Activated CD4-positive, alpha-beta T cell treated with anti-CD3 and anti-CD28 coated beads, Interleukin-2, amount 50 U/mL, for 16 hours (primary cell): ENCODE results near the gene HECW1.
"Not testable (repeated sequence)": the region's sequence is repeated elsewhere in the genome, so short reads cannot be mapped to it uniquely, and the experiment has no call there.

ENCODE experiments used
- DNase-seq: peaks from one replicate; pipeline ENCODE4 v3.0.0-alpha.2; 2020

The HECW1 gene

DNA sequence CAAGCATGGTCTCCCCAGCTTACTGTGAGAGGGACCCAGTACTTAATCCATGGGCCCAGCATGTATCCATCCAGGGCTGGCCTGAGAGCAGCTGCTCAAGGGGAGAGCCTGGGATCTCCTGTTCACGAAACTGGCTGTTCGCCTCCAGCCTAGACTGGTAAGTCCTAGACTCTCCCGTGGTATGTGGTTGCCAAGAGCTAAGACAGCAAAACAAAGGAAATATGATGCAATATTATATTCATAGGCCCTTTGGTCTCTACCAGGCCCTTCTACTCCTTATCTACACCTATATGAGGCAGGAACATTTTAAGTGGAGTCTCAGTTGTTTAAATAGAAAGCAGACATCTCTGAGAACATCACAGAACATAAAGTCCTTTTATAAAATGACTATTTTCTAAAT is 441.6 kb downstream of the HECW1 start:
- DNase-seq = peak; percentile 31

DNA sequence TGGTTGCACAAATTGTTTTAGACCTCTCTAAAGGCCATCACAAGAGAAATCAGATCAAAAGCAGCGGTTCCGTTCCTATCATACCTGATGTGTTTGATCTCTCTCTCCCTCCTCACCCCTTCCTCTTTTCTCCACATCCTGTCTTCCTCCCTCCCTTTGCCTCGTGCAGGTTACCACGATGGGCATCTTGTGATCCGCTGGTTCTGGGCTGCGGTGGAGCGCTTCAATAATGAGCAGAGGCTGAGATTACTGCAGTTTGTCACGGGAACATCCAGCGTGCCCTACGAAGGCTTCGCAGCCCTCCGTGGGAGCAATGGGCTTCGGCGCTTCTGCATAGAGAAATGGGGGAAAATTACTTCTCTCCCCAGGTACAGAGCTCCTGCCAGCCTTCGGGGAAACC is 442.0 kb downstream of the HECW1 start:
- peak; percentile 5 for DNase-seq

DNA sequence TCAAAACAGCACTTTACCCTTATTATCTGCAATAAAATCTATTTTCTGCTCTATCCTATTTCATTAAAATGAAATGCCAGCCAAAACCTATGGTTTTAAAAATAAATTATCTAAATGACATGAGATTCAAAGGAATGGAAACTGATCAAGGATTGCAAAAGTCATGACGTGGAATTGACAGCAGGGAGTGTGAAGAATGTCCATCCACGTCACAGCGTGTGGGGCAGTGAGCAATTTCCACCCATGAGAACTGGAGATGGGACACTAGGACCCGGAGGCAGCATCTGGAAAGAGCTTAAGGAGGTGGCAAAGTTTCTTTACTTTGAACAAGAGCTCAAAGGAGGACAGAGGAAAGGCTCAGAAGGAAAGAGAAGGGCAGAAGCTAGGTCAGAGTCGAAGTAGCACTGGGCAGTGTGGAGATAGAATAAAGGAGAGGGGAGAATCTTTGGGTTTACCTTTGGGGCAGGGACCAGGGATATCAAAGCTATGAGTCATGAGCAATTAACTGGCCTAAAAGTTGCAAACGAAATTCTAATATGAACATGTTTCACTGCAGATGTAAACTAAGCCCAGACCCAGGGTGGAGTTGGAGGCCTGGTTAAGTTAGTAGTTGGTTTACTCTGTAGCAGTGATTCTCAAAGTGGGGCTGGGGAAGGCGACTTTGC is 445.5 kb downstream of the HECW1 start:
- no peak for DNase-seq

DNA sequence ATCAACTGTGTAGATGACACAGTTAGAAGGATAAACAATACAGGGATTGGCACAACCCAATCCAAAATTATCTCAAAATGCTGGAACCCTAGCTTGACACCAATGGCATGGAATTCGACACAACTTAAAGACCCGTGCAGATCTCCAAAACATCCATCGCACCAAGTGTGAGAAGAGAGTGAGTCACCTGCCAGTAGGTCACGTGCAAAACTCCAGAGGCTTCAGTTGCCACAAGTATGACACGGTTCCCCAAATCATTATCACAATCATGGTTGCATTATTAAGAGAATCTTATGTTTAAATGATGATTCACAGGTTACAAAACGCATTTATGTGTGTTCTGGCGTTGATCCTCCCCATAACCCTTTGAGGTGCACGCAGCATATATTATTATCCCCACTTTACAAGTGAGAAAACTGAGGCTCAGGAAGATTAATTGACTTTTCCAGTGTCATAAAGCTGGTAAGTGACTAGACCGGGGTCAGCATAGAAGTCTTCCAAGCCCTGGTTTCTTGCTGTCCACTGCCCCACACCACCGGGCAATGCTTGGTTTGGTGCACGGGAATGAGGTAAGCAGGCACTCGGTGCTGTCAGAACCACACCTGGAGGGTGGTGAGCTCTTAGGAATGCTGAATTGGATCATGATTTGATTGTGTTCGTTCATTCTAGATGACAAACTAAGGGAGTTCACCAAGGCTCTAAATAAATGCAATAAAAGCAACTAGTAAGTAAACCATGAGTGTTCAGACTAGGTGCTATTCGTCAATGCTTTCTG is 446.9 kb downstream of the HECW1 start:
- no peak for DNase-seq

DNA sequence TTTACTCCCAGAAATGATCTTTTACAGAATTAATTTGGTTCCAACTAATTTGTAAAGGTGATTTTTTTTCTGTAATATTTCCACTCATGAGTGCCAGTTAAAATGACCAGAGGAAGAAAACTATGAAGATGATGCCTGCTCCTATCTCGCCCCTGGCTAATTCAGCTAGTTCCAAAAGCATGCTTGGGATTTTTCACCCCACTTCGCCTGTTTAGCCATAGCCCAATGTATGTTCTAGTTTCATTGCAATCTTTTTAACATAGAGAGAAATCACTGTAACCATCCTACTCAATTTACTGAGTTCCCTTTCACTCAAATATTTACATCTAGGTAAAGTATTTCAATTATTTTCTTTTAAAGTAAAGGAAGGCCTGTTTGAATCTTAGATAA is 447.5 kb downstream of the HECW1 start:
- DNase-seq = no peak

DNA sequence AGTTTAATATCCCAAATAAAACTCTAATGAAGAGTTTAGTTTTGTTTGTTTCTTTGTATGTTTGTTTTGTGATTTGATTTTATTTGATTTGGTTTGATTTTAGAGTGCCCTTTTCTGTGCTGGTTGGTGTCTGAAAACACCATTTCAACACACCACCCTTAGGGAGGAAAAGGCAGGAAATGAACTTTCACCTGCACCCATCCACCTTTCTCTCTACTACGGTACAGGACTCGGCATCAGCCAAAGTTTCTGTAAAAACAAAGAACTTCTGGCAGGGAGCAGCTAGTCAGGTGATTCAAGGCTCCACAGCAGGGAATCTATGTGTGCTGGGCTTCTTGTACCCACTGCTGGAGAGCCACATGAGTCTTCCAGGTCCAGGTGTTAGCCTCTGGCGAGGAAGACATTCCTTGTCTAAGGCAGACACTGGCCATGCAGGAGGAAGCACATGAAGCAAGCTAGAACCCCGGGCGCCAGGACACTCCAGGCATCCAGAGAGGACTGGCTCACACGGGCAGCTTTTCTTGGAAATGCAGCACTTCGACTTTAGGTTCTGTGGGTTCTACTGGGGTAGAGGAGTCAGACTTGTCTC is 448.4 kb downstream of the HECW1 start:
- DNase-seq = no peak

DNA sequence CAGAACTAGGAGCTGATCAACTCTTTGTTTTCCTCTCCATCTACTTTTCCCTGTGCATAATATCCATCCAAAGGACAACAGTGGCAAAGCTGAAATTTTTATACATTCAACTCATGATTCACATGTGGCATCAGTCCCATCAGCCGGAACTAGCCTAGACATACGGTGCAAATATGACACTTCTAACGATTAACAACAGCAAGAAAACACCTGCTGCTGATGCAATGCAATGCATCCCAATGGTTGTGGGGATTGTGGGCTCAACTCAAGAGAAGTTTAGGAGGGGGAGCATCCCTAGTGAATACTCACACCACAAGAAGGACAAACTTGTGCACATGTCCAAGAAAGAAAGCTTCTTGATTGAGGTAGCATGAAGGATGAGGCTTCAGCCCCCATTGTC is 449.9 kb downstream of the HECW1 start:
- no peak for DNase-seq

DNA sequence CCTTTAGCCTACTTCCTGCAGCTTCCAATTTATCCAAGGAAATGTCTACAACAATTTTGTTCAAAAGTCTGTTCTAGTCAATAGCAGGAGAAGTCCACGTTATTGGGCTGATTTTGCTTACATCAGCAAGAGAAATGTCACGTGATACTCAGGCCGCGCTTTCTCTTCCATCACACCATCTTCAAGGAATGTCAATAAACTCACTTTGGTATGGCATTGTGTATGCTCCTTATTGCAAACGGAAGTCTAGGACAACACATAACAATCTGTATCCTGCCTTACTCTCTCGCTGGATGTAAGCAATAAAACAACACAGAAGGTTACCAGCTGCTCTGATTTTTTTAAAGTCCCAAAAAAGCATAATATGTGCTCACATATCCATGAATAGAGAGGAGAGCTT is 453.3 kb downstream of the HECW1 start:
- no peak for DNase-seq

DNA sequence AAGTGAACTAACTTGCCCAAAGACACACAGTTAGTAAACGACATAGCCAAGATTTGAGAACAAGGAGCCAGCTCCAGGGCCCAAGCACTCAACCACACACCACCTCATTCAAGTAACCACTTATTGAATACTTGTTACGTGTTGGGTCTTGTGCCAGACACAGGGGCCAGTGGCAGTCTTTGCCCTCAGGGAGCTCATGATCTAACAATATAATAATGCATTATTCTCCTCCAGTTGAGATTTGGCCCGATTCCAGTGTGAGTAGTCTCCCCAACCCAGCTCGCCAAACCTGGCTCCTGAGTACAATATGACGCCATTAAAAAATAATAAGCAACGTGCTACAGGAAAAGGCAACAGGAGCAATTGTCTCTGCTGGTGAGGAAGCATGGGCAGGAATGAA is 456.1 kb downstream of the HECW1 start:
- DNase-seq = no peak

DNA sequence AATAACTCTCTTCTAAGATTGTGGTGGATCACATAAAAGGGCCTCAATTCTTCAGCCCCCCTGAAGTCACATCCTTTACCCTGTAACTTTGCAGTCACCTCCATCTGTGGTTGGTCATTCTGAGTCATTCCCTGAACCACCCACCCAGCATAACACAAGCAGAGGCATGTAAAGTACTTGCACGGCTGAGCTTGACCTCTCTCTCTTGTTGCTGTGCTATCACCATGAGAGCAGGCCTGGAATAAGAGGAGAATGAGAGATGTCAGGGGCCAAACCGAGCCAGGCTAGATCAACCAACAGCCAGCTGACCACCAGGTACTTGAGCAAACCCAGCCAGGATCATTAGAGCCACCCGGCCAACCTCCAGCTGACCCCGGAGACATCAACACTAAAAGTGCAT is 457.0 kb downstream of the HECW1 start:
- peak; percentile 25 for DNase-seq

DNA sequence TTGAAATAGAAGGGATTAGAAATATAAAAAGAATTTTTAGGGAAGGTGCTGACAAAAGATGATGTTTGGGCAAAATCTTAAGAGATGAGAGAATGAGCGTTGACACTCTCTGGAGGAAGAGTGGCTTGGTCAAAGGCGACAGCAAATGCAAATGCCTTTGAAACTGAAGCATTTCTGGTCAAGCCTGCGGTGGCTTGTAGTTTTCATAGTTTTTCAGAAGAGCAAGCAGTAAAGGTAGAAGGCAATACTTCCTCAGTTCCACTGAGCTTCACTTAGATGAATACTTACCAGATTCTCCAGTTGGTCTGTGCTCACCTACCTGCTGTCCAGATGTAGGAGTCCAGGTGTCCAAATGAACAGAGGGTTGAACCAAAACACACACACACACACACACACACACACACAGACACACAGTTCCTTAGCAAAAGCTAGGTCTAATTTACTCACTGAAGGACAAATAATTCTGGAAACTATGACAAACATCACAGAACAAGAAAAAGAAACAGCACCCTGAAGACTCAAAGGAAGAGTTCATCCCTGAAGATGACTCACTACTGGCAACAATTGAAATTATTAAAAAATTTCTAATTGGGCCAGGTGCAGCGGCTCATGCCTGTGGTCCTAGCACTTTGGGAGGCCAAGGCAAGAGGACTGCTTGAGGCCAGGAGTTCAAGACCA is 458.4 kb downstream of the HECW1 start:
- no peak for DNase-seq

DNA sequence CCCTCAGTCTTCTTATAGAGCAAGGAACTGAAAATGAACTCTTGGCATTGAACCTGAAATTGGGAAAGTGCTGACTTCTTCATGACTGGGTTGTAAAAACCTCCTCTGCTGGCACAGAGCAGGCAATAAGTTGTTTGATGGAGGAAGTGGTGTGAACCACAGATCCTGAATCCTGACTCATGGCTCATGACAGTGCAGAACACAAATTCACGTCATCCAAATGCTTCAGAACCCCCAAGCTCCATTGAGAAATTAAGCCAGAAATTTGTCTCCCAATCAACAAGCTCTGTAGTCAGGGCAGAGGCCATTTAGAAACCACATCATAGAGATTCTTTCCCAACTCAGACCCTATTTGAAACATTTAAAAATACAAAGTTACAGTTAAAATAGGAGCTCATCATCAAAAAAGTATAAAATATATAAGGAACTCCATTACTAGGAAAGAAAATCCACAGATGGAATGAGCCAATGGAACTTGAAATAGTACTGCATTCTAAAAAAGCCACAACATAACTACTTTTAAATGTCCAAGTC is 460.1 kb downstream of the HECW1 start:
- peak; percentile 85 for DNase-seq

DNA sequence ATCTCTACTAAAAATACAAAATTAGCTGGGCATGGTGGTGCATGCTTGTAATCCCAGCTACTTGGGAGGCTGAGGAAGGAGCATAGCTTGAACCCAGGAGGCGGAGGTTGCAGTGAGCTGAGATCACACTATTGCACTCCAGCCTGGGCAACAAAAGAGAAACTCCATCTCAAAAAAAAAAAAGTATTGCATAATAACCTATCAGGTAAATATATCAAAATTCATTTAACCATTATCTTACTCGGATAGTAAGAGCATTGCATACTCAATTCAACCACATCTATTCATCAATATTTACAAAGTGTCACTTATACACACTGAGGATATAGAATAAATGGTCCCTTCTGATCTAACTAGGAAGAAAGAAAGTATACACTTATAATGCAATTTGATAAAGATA is 461.4 kb downstream of the HECW1 start:
- not testable (repeated sequence) for DNase-seq

DNA sequence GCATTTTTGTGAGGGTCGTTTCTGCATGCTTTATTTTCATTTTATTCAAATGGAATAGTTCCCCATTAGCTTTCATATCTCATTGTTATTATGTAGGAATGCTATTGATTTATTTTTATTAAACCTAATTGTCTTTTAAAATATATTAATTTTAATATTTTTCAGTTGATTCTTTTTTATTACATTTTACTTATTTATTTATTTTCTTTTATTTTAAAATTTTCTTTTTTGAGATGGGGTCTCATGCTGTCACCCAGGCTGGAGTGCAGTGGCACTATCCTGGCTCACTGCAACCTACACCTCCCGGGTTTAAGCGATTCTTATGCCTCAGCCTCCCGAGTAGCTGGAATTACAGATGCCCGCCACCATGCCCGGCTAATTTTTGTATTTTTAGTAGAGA is 463.1 kb downstream of the HECW1 start:
- DNase-seq = no peak

DNA sequence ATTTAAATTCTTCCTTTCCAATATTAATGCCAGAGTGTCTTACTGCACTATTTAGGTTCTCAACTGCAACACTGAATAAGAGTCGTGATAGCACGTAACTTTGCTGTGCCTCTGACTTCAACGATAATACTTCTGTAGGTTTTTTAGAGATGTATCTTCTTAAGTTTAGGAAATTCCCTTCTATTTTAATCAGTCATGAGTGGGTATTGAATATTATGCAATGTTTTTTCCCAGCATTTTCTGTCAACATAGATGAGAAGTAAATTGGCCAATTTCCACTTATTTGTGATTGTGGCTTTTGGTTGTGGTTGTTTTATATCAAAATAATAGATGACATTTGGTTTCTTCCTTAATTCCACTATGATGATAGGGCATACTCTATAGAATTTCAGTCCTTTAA is 463.8 kb downstream of the HECW1 start:
- DNase-seq = no peak

DNA sequence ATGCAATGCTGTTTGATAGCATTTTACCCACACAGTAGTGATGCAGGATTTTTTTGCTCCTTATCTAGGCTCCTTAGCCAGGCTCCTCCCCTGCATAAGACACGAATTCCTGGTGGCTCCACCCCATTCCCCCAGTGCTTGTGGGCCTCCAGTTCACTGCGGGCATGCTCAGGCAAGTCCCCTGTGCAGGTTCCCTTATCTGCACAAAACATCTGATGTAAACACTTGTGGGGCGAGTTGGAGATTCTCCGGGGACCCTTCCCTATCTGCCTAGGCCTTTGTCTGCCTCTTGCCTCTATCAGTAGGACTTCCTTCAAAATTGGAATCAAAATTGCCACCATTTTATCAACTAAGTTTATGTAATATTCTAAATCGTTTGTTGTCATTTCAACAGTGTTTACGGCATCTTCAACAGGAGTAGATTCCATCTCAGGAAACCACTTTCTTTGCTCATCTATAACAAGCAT is 465.1 kb downstream of the HECW1 start:
- no peak for DNase-seq

DNA sequence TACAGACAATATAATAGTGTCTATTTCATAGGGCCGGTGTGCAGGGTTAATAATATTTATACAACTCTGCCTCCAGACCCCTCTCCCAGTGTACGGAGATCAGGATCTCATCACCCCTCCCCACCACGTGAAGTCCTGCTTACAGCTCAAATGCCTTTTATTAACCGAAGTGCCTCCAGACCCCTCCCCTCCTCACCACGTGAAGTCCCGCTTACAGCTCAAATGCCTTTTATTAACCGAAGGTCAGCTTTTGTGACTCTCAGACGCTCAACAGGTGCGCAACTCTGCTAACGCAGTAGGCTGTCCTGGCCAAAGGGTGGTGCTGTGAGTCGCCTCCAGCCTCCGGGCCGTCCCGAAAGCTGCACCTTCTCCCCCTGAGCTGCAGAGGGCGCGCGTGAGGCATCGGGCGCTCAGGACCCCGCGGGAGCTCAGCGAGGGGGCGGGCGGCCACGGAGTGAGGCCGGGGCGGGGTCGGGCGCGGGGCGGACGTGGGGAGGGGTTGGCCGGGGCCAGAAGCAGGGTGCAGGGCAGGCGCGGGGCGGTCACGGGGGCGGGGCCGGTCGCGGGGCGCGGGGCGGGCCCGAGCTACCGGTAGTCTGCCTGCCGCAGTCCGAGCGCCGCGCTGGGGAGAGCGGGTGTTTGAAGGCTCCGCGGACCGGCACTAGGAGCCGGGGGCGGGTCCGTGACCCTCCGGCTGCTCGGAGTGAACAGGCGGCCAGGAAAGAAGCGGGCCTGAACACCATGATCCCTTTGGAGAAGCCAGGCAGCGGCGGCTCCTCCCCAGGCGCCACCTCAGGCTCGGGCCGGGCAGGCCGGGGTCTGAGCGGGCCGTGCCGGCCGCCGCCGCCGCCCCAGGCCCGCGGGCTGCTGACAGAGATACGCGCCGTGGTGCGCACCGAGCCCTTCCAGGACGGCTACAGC is 470.3 kb downstream of the HECW1 start, which contains the start of gene STK17A:
STK17A (plus strand) TSS at position 606 of the 921 bp plus-strand sequence; CDS start at position 742, 136 bp downstream.
- peak; percentile 96 for DNase-seq

DNA sequence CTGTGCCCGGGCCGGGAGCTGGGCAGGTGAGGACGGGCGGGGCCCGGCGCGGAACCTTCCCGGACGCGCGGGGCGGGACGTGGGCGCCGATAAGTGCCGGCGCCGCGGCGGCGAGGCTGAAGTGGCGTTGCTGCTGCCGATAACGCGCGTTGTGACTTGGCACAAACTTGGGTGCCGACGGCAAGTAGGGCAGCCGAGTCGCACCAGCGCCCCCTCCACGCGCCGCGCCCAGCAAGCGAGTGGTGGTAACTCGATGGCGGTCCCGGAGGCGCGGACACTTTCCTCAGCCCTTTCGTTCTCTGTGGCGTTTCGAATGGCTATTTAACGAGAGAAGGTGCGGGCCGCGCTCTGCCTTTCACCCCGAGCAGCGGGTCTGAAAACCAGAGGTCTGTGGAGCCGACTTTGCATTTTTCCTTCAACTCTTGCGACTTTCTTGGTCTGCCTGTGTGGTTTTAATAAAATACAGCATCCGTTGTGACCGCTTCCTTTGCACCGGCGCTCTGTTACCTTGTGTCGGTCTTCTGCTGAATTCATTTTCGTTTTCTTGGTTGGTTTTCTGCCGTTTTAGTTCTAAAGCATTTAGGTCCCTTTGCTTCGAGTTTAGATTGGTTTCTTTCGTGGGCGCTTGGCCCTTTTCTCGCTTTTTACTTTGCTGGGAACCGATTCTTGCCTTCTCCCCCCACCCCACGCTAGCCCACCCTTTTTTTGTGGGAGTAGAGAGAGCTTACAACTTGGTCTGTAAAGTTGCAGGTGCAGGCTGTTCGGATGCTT is 471.2 kb downstream of the HECW1 start:
- peak; percentile 66 for DNase-seq

DNA sequence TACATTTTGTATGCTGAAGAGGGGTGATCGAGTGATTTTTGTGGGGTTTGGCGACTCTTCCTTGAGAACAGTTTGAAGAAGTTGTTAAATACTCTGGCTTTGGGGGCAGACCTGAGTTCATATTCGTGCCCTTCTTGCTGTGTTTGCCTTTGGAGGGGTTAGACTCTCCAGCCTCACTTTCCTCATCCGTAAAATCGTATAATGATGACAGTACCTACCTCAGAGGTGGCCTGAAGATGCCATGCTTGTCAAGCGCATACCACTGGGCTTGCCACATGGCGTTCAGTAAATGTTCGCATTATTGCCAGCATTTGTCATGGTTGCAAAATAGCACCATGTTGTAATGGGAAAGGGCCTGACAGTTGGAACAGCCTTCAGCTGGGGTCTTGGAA is 471.7 kb downstream of the HECW1 start:
- peak; percentile 50 for DNase-seq

DNA sequence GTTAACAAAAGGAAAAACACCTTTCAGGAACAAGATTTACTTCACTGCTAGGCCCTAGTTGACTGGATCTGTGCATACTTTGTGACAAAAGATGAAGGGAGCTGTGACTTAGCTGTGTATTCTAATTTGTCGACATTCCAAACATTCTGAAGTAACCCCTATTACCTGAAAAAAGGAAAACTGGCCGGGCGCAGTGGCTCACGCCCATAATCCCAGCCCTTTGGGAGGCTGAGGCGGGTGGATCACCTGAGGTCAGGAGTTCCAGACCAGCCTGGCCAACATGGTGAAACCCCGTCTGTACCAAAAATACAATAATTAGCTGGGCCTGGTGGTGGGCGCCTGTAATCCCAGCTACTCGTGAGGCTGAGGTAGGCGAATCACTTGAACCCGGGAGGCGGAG is 472.3 kb downstream of the HECW1 start:
- not testable (repeated sequence) for DNase-seq

DNA sequence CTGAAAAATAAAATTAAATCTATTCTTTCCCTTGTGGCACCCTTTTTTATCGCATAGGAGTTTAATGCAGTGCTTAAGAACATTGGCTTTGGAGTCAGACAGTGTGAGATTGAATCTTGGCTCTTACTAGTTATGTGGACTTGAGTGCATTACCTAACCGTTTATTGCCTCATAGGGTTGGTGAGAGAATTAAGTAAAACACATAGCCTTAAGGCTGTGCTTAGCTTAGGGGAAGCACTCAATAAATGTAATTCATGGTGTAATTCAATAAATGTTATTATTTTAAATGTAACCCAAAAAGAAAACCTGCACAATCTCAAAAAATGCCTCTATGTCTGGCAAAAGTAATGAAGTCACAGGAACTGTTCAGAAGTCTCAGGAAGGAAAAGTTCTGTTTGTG is 473.1 kb downstream of the HECW1 start:
- DNase-seq = no peak
